Stomach (tissue), 4 donors: ENCODE data around the gene CMTM6.
"Not testable (repeated sequence)": the region's sequence is repeated elsewhere in the genome, so short reads cannot be mapped to it uniquely, and the experiment has no call there.

Experiments
- CTCF ChIP-seq, 7 experiments: fragments of 450-650 bp in 4 of 7; fragments of 200-600 bp in 3 of 7; sonication (generic) in 3 of 7; IDR thresholded peaks; one replicate each; pipeline ENCODE4 v1.5.1; 2016 to 2019; ENCODE audit warnings: antibody characterized with exemption in 7 of 7, control low read depth in 2 of 7, mild to moderate bottlenecking in 1 of 7
- EP300 ChIP-seq: sonication (generic); formaldehyde crosslinking; IDR thresholded peaks from one replicate; pipeline ENCODE4 v1.6.1; 2017; ENCODE audit warnings: antibody characterized with exemption
- POLR2A ChIP-seq, 4 donors: fragments of 450-650 bp; IDR thresholded peaks; one replicate each; pipeline ENCODE4 v1.6.1; 2016; ENCODE audit warnings: antibody characterized with exemption in 4 of 4, control low read depth in 2 of 4, mild to moderate bottlenecking in 1 of 4, moderate library complexity in 1 of 4
- POLR2AphosphoS5 ChIP-seq, 3 donors: sonication (generic); formaldehyde crosslinking; IDR thresholded peaks; one replicate each; pipeline ENCODE4 v1.6.1; 2016; ENCODE audit warnings: antibody characterized with exemption in 3 of 3

DNA sequence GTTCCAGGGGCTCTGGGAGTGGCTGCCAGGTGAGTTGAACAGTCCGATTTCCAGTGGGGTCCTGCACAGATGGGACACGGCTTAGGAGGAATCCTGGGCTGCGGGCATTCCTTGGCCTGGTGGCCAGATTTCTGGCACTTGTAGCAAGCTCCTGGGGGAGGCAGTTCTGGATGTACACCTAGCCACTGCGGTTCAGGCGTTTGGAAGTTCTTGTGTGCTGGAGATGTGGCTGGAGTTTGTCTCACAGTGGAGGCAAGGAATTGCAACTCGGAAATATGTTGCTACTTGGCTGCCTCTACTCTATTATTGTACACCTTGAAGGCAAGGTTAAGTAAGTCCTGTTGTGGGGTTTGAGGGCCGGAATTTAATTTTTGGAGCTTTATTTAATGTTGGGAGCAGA, 37.9 kb downstream of the CMTM6 start:
- not testable (repeated sequence) for TF ChIP-seq CTCF (IDR thresholded peaks at IDR 0.05); POLR2A (IDR thresholded peaks at IDR 0.05); POLR2AphosphoS5 (IDR thresholded peaks at IDR 0.05); EP300
